Fibroblast of lung (primary cell): Measurements from ENCODE around the gene GPATCH1. TPM values are rescaled to one million over a fixed set of nuclear protein-coding genes. Genes with fewer than 3 reads are reported as not detected.
"Not testable (repeated sequence)": the region's sequence is repeated elsewhere in the genome, so short reads cannot be mapped to it uniquely, and the experiment has no call there.

Experiments
- DNase-seq, 2 donors: peaks; one replicate each; pipeline versions ENCODE4 v3.0.0 to v3.0.0-alpha.2; 2010; ENCODE audit warnings: low read depth in 2 of 2
- H2AFZ ChIP-seq: 2 replicates; pipeline ENCODE4 v1.5.1; 2012; ENCODE audit warnings: low read length, control low read depth, inconsistent platforms
- H3K27ac ChIP-seq: 2 replicates; pipeline ENCODE4 v1.5.1; 2011; ENCODE audit warnings: low read length, control low read depth; ENCODE audit not compliant: insufficient read depth
- H3K27me3 ChIP-seq: 2 replicates; pipeline ENCODE4 v1.5.1; 2011; ENCODE audit warnings: mild to moderate bottlenecking, low read length; ENCODE audit not compliant: control insufficient read depth, insufficient read depth
- H3K36me3 ChIP-seq: 2 replicates; pipeline ENCODE4 v1.5.1; 2011; ENCODE audit warnings: low read length; ENCODE audit not compliant: control insufficient read depth, insufficient read depth
- H3K4me1 ChIP-seq: 2 replicates; pipeline ENCODE4 v1.5.1; 2011; ENCODE audit warnings: low read length; ENCODE audit not compliant: control insufficient read depth, insufficient read depth; ENCODE audit errors: extremely low read depth
- H3K4me2 ChIP-seq: 2 replicates; pipeline ENCODE4 v1.5.1; 2011; ENCODE audit warnings: low read length, control low read depth; ENCODE audit not compliant: insufficient read depth; ENCODE audit errors: extremely low read depth
- H3K4me3 ChIP-seq, 4 experiments: fragments of 200-600 bp in 1 of 4; sonication (generic) in 1 of 4; replicated peaks in 1 of 4; 2 replicates each; pipeline ENCODE4 v1.5.1; 2011 to 2016; ENCODE audit warnings: low read length in 4 of 4, low read depth in 3 of 4, mild to moderate bottlenecking in 3 of 4, control low read depth in 2 of 4, inconsistent platforms in 1 of 4, mixed read lengths in 1 of 4; ENCODE audit not compliant: insufficient read depth in 1 of 4; ENCODE audit errors: control extremely low read depth in 1 of 4
- H3K79me2 ChIP-seq: 2 replicates; pipeline ENCODE4 v1.5.1; 2012; ENCODE audit warnings: mild to moderate bottlenecking, low read length, inconsistent platforms; ENCODE audit not compliant: control insufficient read depth, insufficient read depth
- H3K9ac ChIP-seq: 2 replicates; pipeline ENCODE4 v1.5.1; 2011; ENCODE audit warnings: mild to moderate bottlenecking, low read length, control low read depth; ENCODE audit not compliant: insufficient read depth
- H3K9me3 ChIP-seq: 2 replicates; pipeline ENCODE4 v1.5.1; 2012; ENCODE audit warnings: low read depth, low read length; ENCODE audit not compliant: control insufficient read depth, insufficient read depth
- H4K20me1 ChIP-seq: 2 replicates; pipeline ENCODE4 v1.5.1; 2011; ENCODE audit warnings: low read length; ENCODE audit not compliant: control insufficient read depth, insufficient read depth; ENCODE audit errors: extremely low read depth
- EZH2 ChIP-seq: IDR thresholded peaks from 2 replicates; pipeline ENCODE4 v1.5.1; 2012; ENCODE audit warnings: low read length, control low read depth, mild to moderate bottlenecking; ENCODE audit errors: missing control alignments
- polyA plus RNA-seq, 2 donors: library from polyadenylated mRNA; depleted of rRNA in 1 of 2; stranded (reverse) in 1 of 2; unstranded in 1 of 2; fragments of >200 nt; gene quantifications; 2 replicates each; pipeline ENCODE4 v1.2.1, GENCODE V29; 2011 to 2012; ENCODE audit warnings: missing spikeins in 1 of 2
- total RNA-seq: library from RNA; depleted of rRNA; stranded (reverse); fragments of >200 nt; gene quantifications from 2 replicates; pipeline ENCODE4 v1.2.1, GENCODE V29; 2014
- TF ChIP-seq, protein P1 (sequence below), 2 donors: IDR thresholded peaks in 1 of 2; conservative IDR thresholded peaks in 1 of 2; 1 replicate in 1 of 2; 2 replicates in 1 of 2; pipeline ENCODE4 v1.5.1; 2011 to 2012; ENCODE audit warnings: low read length in 2 of 2, control low read depth in 1 of 2, inconsistent platforms in 1 of 2, low read depth in 1 of 2, mild to moderate bottlenecking in 1 of 2

GPATCH1 gene
- total and polyA plus RNA-seq, 2 donors (not counting 1 experiment from before 2014, with no cell fraction given): 5.6 to 6.3 TPM

DNA sequence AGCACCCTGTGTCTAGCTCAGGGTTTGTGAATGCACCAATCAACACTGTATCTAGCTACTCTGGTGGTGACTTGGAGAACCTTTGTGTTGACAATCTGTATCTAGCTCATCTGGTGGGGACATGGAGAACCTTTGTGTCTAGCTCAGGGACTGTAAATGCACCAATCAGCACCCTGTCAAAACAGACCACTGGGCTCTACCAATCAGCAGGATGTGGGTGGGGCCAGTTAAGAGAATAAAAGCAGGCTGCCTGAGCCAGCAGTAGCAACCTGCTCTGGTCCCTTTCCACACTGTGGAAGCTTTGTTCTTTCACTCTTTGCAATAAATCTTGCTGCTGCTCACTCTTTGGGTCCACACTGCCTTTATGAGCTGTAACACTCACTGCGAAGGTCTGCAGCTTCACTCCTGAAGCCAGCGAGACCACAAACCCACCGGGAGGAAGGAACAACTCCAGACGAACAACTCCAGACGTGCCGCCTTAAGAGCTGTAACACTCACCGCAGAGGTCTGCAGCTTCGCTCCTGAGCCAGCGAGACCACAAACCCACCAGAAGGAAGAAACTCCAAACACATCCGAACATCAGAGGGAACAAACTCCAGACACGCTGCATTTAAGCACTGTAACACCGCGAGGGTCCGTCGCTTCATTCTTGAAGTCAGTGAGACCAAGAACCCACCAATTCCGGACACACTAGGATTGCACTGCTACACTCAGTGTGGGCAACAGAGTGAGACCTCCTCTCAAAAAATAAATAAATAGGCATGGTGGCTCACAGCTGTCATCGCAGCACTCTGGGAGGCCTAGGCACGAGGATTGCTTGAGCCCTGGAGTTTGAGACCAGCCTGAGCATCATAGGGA is 43.6 kb upstream of the GPATCH1 start:
- not testable (repeated sequence) for H3K4me2 ChIP-seq, H2AFZ ChIP-seq, H3K4me3 ChIP-seq, H3K36me3 ChIP-seq, H3K9ac ChIP-seq, DNase-seq, H3K27me3 ChIP-seq, H3K4me1 ChIP-seq, H3K79me2 ChIP-seq, H3K27ac ChIP-seq, H3K9me3 ChIP-seq, H4K20me1 ChIP-seq

DNA sequence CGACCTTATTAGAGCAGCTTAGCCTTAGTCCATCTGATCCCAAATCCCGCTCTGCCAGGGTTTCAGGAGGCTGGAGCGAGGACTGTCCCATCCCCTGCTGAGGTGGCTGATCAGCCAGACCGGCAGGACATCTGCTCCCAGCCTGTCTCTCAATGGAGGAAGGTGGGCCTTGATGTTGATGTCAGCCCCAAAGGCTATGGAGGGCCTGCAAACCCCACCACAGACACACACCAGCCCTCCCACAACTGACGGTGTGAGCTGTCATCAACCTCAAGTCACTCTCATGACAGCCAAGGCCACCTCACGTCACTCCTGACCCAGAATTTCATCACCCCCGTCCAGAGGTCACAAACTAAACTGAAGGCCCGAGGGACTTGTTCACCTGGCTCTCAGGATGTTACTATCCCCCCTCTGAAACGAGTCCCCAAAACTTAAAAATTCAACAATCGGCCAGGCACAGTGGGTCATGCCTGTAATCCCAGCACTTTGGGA is 41.8 kb upstream of the GPATCH1 start:
- TF ChIP-seq, protein P1, sequence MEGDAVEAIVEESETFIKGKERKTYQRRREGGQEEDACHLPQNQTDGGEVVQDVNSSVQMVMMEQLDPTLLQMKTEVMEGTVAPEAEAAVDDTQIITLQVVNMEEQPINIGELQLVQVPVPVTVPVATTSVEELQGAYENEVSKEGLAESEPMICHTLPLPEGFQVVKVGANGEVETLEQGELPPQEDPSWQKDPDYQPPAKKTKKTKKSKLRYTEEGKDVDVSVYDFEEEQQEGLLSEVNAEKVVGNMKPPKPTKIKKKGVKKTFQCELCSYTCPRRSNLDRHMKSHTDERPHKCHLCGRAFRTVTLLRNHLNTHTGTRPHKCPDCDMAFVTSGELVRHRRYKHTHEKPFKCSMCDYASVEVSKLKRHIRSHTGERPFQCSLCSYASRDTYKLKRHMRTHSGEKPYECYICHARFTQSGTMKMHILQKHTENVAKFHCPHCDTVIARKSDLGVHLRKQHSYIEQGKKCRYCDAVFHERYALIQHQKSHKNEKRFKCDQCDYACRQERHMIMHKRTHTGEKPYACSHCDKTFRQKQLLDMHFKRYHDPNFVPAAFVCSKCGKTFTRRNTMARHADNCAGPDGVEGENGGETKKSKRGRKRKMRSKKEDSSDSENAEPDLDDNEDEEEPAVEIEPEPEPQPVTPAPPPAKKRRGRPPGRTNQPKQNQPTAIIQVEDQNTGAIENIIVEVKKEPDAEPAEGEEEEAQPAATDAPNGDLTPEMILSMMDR (conservative IDR thresholded peaks at IDR 0.05 in 1 of 2, IDR thresholded peaks at IDR 0.05 in 1 of 2; ENCODE audit: low read depth in 1 of 2, low read length in 2 of 2): no peak
- no peak for TF ChIP-seq EZH2
- H3K4me1 ChIP-seq: no peaks in the 10 kb centered on the region
- H3K9me3 ChIP-seq: no peaks in the 10 kb centered on the region
- no peak overlapping the region for H3K27ac ChIP-seq
- H3K36me3 ChIP-seq: no peaks in the 10 kb centered on the region
- H3K4me3 ChIP-seq: no peak overlapping the region
- no peak overlapping the region for H3K4me2 ChIP-seq
- H3K9ac ChIP-seq: no peak overlapping the region
- no peaks in the 10 kb centered on the region for H4K20me1 ChIP-seq
- no peak overlapping the region for H2AFZ ChIP-seq
- no peaks in the 10 kb centered on the region for H3K79me2 ChIP-seq
- no peaks in the 10 kb centered on the region for H3K27me3 ChIP-seq
- DNase-seq: no peak

DNA sequence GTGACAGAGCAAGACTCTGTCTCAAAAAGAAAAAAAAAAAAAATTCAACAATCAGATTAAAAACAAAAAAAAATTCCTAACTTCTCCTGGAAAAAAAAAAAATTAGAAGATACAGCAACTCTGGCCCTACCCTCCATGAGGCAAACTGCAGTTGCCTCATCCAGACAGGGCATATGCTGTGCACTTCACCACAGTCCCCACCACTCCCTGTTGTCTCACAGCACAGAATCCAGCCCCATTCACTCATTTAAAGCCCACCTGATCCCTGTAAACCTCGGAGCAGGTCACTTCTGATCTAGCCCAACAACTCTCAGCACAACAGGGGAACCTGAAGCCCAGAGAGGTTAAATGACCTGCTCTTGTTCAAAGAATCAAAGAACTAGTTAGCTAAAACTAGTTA is 41.2 kb upstream of the GPATCH1 start:
- Histone ChIP-seq H3K9ac (no peak overlapping the region), H4K20me1 (no peaks in the 10 kb centered on the region), H3K79me2 (no peaks in the 10 kb centered on the region), H3K4me3 (no peak overlapping the region), H3K36me3 (no peaks in the 10 kb centered on the region), H3K4me2 (no peak overlapping the region), H3K9me3 (no peaks in the 10 kb centered on the region), H3K27me3 (no peaks in the 10 kb centered on the region), H3K4me1 (no peaks in the 10 kb centered on the region), H3K27ac (no peak overlapping the region), H2AFZ (no peak overlapping the region)
- TF ChIP-seq EZH2: no peak
- TF ChIP-seq, protein P1 (conservative IDR thresholded peaks at IDR 0.05 in 1 of 2, IDR thresholded peaks at IDR 0.05 in 1 of 2; ENCODE audit: low read depth in 1 of 2, low read length in 2 of 2): no peak
- DNase-seq: no peak
